ENCODE data around the gene IZUMO4.
"Not testable (repeated sequence)": the region's sequence is repeated elsewhere in the genome, so short reads cannot be mapped to it uniquely, and the experiment has no call there.

The IZUMO4 gene

DNA sequence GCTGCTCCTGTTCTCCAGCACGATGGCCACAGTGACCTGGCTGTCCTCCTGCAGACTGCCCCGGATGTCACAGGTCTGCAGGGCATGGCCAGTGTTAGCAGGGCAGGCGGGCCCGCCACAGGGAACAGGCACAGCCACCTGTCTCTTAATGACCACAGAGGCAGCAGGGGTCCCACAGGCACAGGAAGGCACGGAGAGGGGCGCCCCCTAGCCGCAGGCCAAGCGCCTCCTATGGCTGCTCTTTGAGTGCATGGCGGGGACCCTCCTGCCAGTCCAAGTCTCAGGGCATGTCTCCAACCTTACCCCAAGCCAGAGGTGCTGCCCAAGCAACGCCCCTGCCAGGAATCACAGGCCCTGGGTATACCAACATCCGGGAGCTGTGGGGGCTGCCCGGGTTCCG lies 14.1 kb downstream of the IZUMO4 start:
- no peak for DNase-seq

GRCh38 chr19:2111425-2111824 lies 14.7 kb downstream of the IZUMO4 start:
- no peak for DNase-seq

DNA sequence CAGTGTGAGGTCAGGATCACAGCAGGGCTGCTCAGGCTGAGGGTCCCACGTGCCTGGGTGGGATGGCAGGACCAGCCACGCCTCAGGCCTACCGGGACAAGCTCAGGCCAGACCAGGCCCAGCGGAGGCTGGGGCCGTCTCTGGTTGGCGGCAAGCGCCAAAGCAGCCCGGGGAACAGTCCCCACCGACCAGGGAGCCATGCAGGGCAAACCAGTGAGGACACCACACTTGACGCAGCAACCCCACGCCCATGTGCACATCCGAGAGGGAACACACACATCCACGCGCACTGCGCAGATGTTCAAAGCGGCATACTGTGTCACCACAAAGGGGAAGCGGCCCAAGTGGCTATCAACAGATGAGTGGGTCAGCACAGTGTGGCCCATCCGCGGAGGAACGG lies 15.2 kb downstream of the IZUMO4 start:
- DNase-seq, result no peak

GRCh38 chr19:2112516-2113320 lies 16.0 kb downstream of the IZUMO4 start:
- DNase-seq, result no peak

- DNase-seq, result no peak
Observed at GRCh38 chr19:2113439-2114211, 16.9 kb downstream of the IZUMO4 start.

DNA sequence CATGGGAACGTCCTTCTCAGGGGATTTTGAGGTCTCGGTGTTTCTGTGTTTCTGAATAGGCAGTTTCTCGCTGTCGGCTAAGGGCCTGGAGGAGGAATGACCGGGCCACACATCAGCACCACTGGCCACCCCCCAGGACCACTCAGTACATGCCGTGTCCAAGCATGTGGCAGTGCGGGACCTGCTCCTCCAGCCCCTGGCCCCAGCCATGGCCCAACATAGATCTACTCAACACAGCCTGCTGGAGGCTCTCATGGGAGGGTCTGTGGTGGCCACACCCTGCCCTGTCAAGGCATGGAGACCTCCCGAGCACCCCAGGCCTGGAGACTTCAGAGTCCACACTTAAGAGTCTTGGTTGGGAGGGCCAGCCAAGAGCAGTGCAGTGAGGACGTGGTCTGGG lies 17.5 kb downstream of the IZUMO4 start:
- DNase-seq, result no peak

- no peak for DNase-seq
Observed at GRCh38 chr19:2114821-2115220, 18.1 kb downstream of the IZUMO4 start.

DNA sequence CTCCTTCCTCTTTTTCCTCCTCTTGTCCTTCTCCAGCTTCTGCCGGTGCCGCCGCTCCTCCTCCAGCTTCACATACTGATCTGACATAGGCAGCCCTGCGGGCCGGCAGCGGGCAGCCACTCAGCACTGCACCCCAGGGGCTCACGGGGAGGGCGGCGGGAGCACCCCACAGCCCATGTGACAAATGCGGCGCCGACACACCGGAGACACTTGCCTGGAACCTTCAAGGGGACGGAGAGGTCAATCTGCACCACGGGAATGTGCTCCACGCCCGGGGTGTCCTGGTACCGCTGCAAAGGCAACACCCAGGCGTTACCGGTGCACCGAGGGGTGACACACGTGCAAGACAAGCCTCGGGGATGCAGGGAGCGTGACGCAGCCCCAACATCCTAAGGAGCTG lies 18.6 kb downstream of the IZUMO4 start:
- no peak for DNase-seq

DNA sequence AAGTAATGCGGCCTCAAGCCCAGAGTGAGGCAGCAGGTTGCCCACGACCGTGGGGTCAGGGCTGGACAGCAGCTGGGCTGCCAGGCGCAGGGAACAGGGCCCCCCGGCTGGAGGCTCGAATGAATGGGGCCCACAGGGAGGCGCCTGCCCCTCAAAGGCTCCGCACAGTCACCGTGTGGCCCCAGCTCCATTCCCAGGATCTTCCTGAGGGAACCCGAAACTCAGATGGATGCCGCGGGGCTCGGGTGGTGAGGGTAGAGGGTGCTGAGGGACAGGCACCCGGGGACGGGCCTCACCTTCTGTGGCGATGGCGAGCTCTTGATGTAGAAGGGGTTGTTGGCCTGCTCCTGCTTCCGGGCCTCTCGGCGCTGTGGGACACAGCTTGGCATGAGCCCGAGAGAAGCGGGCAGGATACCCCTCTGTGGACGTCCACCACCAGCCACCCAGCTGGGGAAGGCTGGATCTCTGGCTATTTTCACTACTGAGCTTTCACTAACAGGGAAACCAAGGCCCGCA lies 19.3 kb downstream of the IZUMO4 start:
- no peak for DNase-seq

GRCh38 chr19:2116507-2116906 lies 19.8 kb downstream of the IZUMO4 start:
- DNase-seq, result no peak

GRCh38 chr19:2117215-2117960 lies 20.7 kb downstream of the IZUMO4 start:
- no peak for DNase-seq

DNA sequence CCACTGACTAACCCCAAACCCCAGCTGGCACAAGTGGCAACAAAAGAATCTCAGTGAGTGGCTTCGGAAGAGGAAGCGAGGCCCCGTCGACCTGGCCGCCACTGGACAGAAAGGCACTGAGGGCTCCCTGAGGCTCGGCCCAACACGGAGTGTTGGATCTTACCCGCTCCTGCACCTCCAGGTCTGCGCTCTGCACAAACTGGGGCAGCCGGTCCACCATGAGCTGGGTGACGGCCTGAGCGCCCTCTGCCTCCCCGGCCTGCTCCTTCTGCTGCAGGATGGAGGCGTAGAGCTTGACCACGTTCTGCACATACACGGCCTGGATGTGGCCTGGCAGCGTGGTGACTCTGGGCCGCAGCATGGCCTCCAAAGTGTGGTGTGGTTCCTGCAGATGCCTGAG lies 21.7 kb downstream of the IZUMO4 start:
- DNase-seq, result no peak

DNA sequence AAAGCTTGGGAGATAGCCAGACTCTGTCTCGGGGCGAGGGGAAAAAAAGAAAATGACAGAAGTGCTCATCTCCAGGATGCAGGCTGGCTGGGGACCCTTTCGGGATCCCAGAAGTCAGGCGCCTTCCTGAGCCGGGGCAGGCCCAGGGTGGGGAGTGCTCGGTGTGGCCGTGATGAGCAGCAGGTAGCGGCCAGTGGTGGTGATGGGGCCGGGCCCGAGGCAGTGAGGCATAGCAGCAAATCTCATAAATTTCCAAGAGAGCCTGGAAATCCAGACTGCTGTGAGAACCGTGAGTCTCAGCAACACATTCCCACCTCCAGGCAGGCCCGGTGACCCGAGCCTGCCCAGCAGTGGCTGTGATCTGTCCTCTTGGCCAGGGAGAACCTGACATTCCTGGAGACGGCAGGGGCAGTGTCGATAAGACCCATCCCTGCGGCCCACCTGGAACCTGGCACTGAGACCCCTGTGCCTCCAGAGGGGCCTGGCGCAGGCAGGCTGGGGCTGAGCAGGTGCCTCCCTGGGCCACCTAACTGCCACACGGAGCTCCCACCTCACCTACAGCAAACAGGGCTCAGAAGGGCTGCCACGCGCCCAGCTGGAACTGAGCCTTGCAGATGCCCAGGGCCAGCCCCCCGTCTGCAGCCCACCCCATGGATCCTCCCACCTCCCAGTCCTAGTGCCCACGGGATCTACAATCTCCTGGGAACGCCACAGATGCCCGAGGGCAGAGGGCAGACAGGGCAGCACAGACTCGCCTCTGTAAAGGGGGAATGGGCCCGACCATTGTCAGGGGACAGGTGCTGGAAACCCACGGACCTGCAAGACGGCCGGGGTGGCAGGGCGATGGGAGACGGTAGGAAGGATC lies 23.4 kb downstream of the IZUMO4 start:
- no peak for DNase-seq

DNA sequence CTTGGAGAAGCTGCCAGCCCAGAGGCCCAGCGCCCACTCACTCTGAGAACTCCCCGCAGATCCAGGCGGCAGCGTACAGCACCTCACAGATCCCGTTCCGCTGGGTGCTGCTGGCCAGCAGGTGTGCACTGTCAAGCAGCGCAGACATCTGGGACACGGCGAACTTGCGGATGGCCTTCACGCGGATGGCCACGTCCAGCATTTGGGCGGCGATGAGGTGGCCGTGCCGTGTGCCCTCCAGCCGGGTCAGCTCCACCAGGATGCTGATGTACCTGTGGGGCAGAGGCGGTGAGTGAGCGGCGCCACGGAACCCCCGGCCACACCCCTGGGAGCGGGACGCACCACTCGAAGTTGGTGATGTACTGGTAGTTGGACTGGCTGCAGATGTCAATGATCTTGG lies 24.1 kb downstream of the IZUMO4 start:
- no peak for DNase-seq

- DNase-seq, result no peak
Observed at GRCh38 chr19:2121416-2122051, 24.8 kb downstream of the IZUMO4 start.

GRCh38 chr19:2122251-2122650 lies 25.5 kb downstream of the IZUMO4 start:
- no peak for DNase-seq

- no peak for DNase-seq
Observed at GRCh38 chr19:2122982-2123381, 26.3 kb downstream of the IZUMO4 start.

DNA sequence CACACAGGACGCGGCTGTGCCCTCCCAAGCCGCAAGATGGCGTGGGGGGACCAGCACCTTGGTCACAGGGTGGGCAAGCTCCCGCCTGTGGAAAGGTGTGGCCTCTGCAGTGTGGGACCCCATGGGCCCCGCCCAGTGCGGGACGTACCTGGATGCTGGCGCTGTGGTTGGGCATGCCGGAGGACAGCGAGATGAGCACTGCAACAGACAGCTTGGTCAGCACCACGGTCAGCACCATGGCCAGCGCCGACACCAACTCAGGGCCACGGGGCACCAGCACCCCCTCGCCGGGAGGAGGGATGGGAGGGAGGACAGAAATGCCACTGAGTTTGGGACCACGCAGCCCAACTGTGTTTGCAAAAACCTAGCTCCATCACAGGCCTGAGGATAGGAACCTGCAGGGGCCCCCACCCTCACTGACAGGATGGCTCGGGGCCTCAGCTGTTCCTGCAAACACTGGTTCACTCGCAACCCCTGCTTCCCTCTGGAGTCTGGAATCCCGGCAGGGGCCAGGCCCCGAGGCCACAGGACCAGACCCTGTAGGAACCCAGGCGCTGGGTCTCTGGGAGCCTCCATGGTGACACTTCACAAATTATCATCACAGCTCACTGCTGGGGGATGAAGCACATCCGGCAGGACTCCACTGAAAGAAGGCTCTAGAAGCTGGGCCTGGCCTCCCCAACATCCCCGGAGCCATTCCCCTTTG lies 27.1 kb downstream of the IZUMO4 start:
- no peak for DNase-seq

GRCh38 chr19:2126879-2127518 lies 30.3 kb downstream of the IZUMO4 start:
- no peak for DNase-seq

DNA sequence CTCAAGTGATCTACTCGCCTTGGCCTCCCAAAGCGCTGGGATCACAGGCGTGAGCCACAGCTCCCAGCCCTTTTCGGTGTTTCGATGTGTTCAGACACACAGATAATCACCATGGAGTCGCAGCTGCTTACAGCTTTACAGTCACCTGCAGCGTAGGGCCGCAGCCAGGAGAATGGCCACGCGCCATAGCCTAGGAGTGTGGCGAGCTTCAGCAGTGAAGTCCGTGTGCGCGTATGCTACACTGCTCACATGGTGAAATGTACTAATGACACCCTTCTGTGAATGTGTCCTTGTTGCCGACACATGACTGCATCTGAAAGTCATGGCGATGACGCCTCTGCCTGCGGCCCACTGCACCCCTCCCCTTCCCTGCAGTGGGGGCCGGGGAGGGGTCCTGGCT lies 31.0 kb downstream of the IZUMO4 start:
- no peak for DNase-seq

DNA sequence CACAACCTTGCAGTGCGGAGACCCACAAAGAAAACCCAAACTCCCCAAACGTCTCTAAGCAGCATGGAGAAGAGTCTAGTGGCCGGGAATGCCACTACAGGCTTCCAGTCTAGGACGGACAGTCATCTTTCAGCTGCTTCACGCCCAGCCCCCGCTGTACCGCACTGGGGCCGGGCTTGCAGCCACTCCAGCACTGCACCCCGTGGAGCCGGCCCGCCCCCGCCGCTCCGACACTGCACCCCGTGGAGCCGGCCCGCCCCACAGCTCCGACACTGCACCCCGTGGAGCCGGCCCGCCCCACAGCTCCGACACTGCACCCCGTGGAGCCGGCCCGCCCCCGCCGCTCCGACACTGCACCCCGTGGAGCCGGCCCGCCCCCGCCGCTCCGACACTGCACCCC lies 31.5 kb downstream of the IZUMO4 start:
- not testable (repeated sequence) for DNase-seq
